GM12872 (cell line): ENCODE data around the gene OCSTAMP.
A peak's percentile ranks its signal among the peaks of the same experiment; 100 is the strongest.

Experiments used
- TF ChIP-seq, protein P1 (sequence below): IDR thresholded peaks from 3 replicates; pipeline ENCODE4 v1.5.1; 2011; ENCODE audit warnings: low read depth, mild to moderate bottlenecking, low read length, moderate library complexity; ENCODE audit not compliant: insufficient read depth

Gene OCSTAMP

GRCh38 chr20:46563860-46564221 is 13.4 kb upstream of the OCSTAMP start:
- TF ChIP-seq, protein P1, sequence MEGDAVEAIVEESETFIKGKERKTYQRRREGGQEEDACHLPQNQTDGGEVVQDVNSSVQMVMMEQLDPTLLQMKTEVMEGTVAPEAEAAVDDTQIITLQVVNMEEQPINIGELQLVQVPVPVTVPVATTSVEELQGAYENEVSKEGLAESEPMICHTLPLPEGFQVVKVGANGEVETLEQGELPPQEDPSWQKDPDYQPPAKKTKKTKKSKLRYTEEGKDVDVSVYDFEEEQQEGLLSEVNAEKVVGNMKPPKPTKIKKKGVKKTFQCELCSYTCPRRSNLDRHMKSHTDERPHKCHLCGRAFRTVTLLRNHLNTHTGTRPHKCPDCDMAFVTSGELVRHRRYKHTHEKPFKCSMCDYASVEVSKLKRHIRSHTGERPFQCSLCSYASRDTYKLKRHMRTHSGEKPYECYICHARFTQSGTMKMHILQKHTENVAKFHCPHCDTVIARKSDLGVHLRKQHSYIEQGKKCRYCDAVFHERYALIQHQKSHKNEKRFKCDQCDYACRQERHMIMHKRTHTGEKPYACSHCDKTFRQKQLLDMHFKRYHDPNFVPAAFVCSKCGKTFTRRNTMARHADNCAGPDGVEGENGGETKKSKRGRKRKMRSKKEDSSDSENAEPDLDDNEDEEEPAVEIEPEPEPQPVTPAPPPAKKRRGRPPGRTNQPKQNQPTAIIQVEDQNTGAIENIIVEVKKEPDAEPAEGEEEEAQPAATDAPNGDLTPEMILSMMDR, result no peak

DNA sequence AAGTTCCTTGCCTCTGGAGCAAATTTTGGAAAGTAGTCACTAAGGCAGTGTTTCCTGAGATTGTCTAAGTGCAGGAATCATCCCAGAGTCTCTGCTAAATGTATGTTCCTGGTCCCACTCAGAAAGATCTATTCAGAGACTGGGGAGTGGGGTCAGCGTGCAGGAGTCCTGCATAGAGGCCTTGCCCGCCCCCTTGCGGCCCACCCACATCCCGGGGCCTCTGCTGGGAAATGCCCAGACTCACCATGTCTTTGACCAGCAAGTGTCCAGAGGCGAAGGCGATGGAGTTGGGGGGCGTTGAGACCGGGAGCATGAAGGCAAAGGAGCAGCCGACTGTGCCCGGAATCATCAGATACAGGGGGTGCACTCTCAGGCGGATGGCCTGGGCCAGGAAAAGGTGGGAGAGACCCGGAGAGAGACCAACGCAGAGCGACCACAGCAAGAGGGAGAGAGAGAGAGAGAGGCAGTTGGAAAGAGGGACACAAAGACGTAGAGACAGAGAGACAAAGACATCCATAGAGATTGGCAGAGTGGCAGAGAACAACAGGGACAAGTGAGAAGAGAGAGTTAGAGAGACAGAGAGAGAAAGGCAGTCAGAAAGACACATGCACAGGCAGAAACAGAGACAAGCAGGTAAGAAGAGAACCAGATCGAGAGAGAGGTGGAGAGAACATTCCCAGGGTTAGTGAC is 12.9 kb upstream of the OCSTAMP start:
- TF ChIP-seq, protein P1, result no peak

DNA sequence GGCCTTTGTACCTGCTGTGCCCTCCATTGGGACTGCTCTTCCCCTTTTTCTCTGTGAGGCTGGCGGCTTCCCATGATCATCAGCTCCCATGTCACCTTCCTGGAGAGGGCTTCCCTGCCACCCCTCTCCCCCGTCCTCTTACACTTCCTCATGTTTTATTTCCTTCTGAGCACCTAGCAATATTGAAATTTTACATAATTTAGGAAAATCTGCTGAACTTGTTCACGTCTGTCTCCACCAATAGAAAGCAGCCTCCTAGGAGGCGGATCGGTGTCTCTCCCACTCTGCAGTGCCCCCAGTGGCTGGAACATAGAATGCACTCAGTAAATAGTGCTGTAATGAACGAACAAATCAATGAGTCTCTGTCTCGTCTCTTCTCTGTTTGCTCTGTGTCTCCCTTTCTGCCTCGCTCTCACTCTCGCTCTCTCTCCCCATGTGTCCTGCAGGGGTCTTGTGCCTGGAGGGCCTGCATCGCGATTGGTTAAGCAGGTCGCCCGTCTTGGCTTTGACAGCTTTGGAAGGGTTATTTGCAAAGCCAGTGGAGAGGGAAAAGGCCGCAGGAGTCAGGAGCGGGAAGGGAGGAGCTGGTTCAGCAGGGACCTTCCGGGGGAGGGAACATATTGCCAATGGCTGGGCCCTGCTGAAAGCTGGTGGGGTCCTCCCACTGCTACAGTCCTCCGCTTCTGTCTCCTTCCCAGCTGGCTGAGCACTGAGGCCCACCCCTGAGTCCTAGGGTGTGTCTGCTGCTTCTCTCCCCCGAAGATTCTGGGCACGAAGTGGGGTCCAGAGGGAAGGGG is 12.1 kb upstream of the OCSTAMP start:
- TF ChIP-seq, protein P1, result peak; percentile 85

GRCh38 chr20:46562009-46562372 is 11.5 kb upstream of the OCSTAMP start:
- TF ChIP-seq, protein P1, result no peak

DNA sequence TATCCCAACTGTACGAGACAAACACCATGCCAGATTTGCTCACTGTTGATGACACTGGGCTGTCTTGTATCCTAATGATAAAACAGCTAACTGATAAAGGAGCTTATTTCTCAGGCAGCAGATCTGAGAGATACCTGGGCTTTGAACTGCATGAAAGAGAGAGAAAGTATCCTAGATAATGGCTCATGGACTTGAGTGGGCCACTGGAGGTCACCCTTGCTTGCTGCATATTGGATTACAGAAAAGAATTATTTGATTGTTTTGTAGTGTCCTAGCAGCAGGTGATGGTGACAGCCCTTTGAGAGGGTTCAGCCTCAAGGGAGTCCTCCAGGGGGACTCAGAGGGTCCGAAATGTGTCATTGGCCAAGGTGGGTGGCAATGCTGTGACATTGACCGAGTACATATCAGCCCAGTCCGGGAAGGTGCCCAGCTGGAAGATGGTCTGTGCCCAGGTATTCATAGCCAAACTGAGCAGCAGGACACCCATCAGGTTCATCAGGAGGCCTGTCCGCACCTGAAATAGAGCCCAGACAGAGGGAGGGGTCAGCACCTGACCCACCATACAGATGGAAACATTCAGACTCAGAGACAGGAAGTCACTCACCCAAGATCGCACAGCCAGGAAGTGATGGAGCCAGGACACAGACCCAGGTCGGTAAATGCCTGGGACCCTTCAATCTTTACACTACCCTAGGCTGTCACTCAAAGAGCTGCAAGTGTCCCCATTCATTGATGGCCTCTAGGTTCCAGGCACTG is 9.4 kb upstream of the OCSTAMP start:
- TF ChIP-seq, protein P1, result no peak

- TF ChIP-seq, protein P1, result no peak
Observed at GRCh38 chr20:46559001-46559400, 8.5 kb upstream of the OCSTAMP start.

DNA sequence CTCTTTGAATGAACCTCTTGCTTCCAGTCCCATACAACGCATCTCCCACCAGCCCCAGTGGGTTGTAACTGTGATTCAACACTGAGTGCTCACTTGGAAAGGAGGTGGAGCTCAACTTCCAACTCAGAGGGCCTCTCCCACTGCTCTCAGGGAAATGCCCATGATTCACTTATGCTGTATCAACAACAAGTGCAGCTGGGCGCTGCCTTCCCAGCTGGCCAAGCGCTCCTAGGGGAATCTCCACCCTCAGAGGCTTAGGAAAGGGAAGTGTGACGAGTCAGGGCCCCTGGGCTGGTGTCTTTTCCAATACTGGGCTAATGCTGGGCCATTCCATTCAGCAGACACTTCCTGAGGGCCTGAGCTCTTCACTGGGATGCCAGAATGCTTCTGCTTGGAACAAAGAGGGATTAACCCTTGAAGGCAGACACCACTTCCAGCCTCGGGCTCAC is 8.1 kb upstream of the OCSTAMP start:
- TF ChIP-seq, protein P1, result no peak
